K562 (cell line): ENCODE results near the gene KRTAP26-1. TPM values are rescaled to one million over a fixed set of nuclear protein-coding genes. Genes with fewer than 3 reads are reported as not detected.

Experiments used
- ATAC-seq: fragments of 200-7000 bp; cut with Tn5 transposase; 3 replicates; pipeline ENCODE4 v1.9.1; 2020; ENCODE audit warnings: moderate library complexity
- BruUV-seq: library from RNA; stranded (reverse); fragments of 400-500 nt; replicated peaks from 2 replicates; lab custom pipeline; 2021; lab: Mats Ljungman, UMichigan
- CTCF ChIA-PET: fragments of 300-600 bp; formaldehyde crosslinking; extraction: SDS; loops from one replicate; lab custom pipeline; 2021; ENCODE audit warnings: low intra/inter-chr PET ratio; lab: Yijun Ruan, JAX
- POLR2A ChIA-PET: fragments of 300-600, 350-650 bp; sonication (Branson Sonifier 250); formaldehyde crosslinking; extraction: SDS; loops from one replicate; lab custom pipeline; 2021; ENCODE audit warnings: antibody characterized with exemption, inconsistent platforms; lab: Yijun Ruan, JAX
- DNase-seq, 4 experiments: peaks; one replicate each; pipeline versions ENCODE4 v3.0.0 to v3.0.0-alpha.2; 2011 to 2018; ENCODE audit warnings: low spot score in 3 of 4, mixed read lengths in 3 of 4; ENCODE audit errors: extremely low read depth in 1 of 4
- FAIRE-seq: peaks from 2 replicates; lab custom pipeline; 2011; peaks lifted over from hg19 to GRCh38; lab: Jason Lieb, UNC
- H2AFZ ChIP-seq: 2 replicates; pipeline ENCODE4 v1.6.0; 2011; ENCODE audit warnings: low read depth, low read length, control low read depth, inconsistent platforms
- H3K27ac ChIP-seq: fragments of 200-600 bp; 3 replicates; pipeline ENCODE4 v1.8.0; 2011; ENCODE audit warnings: low read depth, mild to moderate bottlenecking, control low read depth, inconsistent platforms, low read length, moderate library complexity, mixed read lengths; ENCODE audit errors: extremely low read depth
- H3K27me3 ChIP-seq, 2 experiments: fragments of 300-600 bp in 1 of 2; 2 replicates in 1 of 2; 3 replicates in 1 of 2; pipeline versions ENCODE4 v1.6.0 to v1.8.0; 2011; ENCODE audit warnings: inconsistent platforms in 2 of 2, low read length in 2 of 2, mild to moderate bottlenecking in 1 of 2, mixed read lengths in 1 of 2, moderate library complexity in 1 of 2; ENCODE audit not compliant: control insufficient read depth in 2 of 2, insufficient read depth in 2 of 2
- H3K36me3 ChIP-seq: fragments of 300-600 bp; 3 replicates; pipeline ENCODE4 v1.8.0; 2011; ENCODE audit warnings: mild to moderate bottlenecking, low read length, inconsistent platforms; ENCODE audit not compliant: control insufficient read depth, insufficient read depth
- H3K4me1 ChIP-seq, 2 experiments: fragments of 200-600 bp in 1 of 2; replicated peaks in 1 of 2; 2 replicates in 1 of 2; 3 replicates in 1 of 2; pipeline versions ENCODE4 v1.5.1 to v1.8.0; 2011; ENCODE audit warnings: inconsistent platforms in 2 of 2, low read length in 2 of 2, mild to moderate bottlenecking in 1 of 2, mixed read lengths in 1 of 2, moderate library complexity in 1 of 2; ENCODE audit not compliant: control insufficient read depth in 2 of 2, insufficient read depth in 2 of 2
- H3K4me2 ChIP-seq: 2 replicates; pipeline ENCODE4 v1.6.1; 2011; ENCODE audit warnings: low read length, control low read depth, inconsistent platforms, mixed read lengths; ENCODE audit not compliant: insufficient read depth
- H3K4me3 ChIP-seq: fragments of 200-600 bp; sonication (generic), shearing (Covaris generic); 2 replicates; pipeline ENCODE4 v1.5.1; 2016; ENCODE audit warnings: control low read depth, inconsistent platforms
- H3K79me2 ChIP-seq: fragments of 200-600 bp; 3 replicates; pipeline ENCODE4 v1.8.0; 2011; ENCODE audit warnings: low read length, inconsistent platforms; ENCODE audit not compliant: control insufficient read depth, insufficient read depth
- H3K9ac ChIP-seq, 2 experiments: 2 replicates each; pipeline versions ENCODE4 v1.6.0 to v1.6.1; 2011; ENCODE audit warnings: low read depth in 2 of 2, low read length in 2 of 2, control low read depth in 1 of 2, inconsistent platforms in 1 of 2, mild to moderate bottlenecking in 1 of 2, mixed read lengths in 1 of 2; ENCODE audit not compliant: insufficient read depth in 1 of 2
- H3K9me1 ChIP-seq: one replicate; pipeline ENCODE4 v1.6.0; 2011; ENCODE audit warnings: inconsistent platforms, mild to moderate bottlenecking, low read length, moderate library complexity; ENCODE audit not compliant: control insufficient read depth, insufficient read depth
- H3K9me3 ChIP-seq: replicated peaks from 2 replicates; pipeline ENCODE4 v1.5.1; 2011; ENCODE audit warnings: low read depth, low read length, inconsistent platforms; ENCODE audit not compliant: control insufficient read depth, insufficient read depth
- H4K20me1 ChIP-seq: replicated peaks from 2 replicates; pipeline ENCODE4 v1.6.1; 2011; ENCODE audit warnings: low read length, inconsistent platforms, mixed read lengths; ENCODE audit not compliant: control insufficient read depth, insufficient read depth
- BMI1 ChIP-seq: fragments of 150-350 bp; IDR thresholded peaks from 2 replicates; pipeline ENCODE4 v1.6.1; 2014; ENCODE audit warnings: low read length
- CREM ChIP-seq: IDR thresholded peaks from 2 replicates; pipeline ENCODE4 v1.6.1; 2014; ENCODE audit warnings: antibody characterized with exemption, low read depth
- DACH1 ChIP-seq: fragments of 450-650 bp; IDR thresholded peaks from 2 replicates; pipeline ENCODE4 v1.6.1; 2018; ENCODE audit not compliant: partially characterized antibody
- HDAC3 ChIP-seq: fragments of 450-650 bp; IDR thresholded peaks from 2 replicates; pipeline ENCODE4 v1.6.1; 2018; ENCODE audit warnings: borderline replicate concordance, mild to moderate bottlenecking, moderate library complexity; ENCODE audit not compliant: partially characterized antibody
- HLTF ChIP-seq: fragments of 450-650 bp; IDR thresholded peaks from 2 replicates; pipeline ENCODE4 v1.6.1; 2016
- KLF13 ChIP-seq: fragments of 450-650 bp; IDR thresholded peaks from 2 replicates; pipeline ENCODE4 v1.6.1; 2016; ENCODE audit warnings: missing genetic modification characterization, low read depth, mild to moderate bottlenecking, missing compliant biosample characterization, moderate library complexity, borderline replicate concordance
- RBM22 ChIP-seq: fragments of 200-400 bp; formaldehyde crosslinking; IDR thresholded peaks from 2 replicates; pipeline ENCODE4 v1.6.1; 2018; ENCODE audit warnings: low read length, low read depth; ENCODE audit not compliant: poor library complexity, severe bottlenecking
- WGBS: fragments of 100-300 bp; shearing (Covaris generic); methylation state at CpG from one replicate; pipeline ENCODE4 v1.1.6; 2016; ENCODE audit warnings: low coverage, mixed read lengths; ENCODE audit not compliant: insufficient coverage; ENCODE audit errors: missing lambda C conversion rate; 5-methylcytosine and 5-hydroxymethylcytosine counted together
- in situ Hi-C: fragments of 300-500 bp; cut with MboI; formaldehyde crosslinking; loops from 4 replicates; pipeline ENCODE4 v1.15.0; 2018; ENCODE audit warnings: inconsistent platforms, mixed read lengths
- intact Hi-C: fragments of 100-400 bp; cut with micrococcal nuclease; formaldehyde crosslinking; loops from 2 replicates; pipeline ENCODE4 v1.14.2; 2022
- polyA plus RNA-seq, 8 experiments: library from polyadenylated mRNA; depleted of rRNA in 4 of 8; stranded (reverse) in 5 of 8; unstranded in 3 of 8; fragments of >200 nt; fragmentation: Nextera tagmentation in 2 of 8; fragmentation: Illumina TruSeq in 1 of 8; extraction: Ambion mirVana in 2 of 8; extraction: Trizol in 1 of 8; gene quantifications; 2 replicates each; pipeline versions ENCODE4 v1.2.1 to v1.2.3, GENCODE V29; 2011 to 2014; ENCODE audit warnings: inconsistent platforms in 1 of 8, missing spikeins in 1 of 8
- total RNA-seq, 7 experiments: library from RNA; depleted of rRNA in 6 of 7; stranded (reverse); fragments of >200 nt in 6 of 7; fragmentation: Illumina TruSeq in 2 of 7; extraction: Trizol in 2 of 7; gene quantifications; 2 replicates each; pipeline versions ENCODE4 v1.2.1 to v1.2.3, GENCODE V29; 2011 to 2021; ENCODE audit warnings: low replicate concordance in 1 of 7
- TF ChIP-seq, protein P1 (sequence below): sonication (generic); formaldehyde crosslinking; IDR thresholded peaks from 2 replicates; pipeline ENCODE4 v1.8.0; 2022; ENCODE audit warnings: mild to moderate bottlenecking, missing genetic modification reagents
- TF ChIP-seq, protein P2 (sequence below): fragments of 450-650 bp; IDR thresholded peaks from 2 replicates; pipeline ENCODE4 v1.7.1; 2018; ENCODE audit warnings: mild to moderate bottlenecking, low read depth; ENCODE audit not compliant: partially characterized antibody
- TF ChIP-seq, protein P3 (sequence below): fragments of 250-450 bp; sonication (Bioruptor Pico); IDR thresholded peaks from 2 replicates; pipeline ENCODE4 v1.4.0; 2020

The KRTAP26-1 gene
- total and polyA plus RNA-seq, 9 of the 15 experiments (the other 6 are each of a cell fraction or from before 2014, with no cell fraction given): not detected

DNA sequence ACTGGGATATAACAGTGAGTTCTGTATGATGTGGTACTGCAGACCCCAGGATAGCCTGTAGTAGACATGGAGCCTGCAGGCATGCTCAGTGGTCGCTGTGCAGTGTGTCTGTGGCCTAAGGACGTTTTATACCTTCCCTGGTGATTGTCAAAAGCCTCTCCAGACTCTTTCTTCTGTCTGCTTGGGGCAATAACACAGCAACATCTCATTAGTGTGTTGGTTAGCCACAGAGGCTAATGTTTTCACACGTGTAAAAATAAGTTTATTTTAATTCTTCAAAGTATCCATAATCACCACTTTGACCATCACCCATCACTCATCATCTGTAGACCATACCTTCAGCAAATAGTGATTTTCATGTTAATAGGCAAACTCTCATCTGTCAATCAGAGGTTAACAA lies 37.3 kb downstream of the KRTAP26-1 start, which contains the start of gene KRTAP24-1:
Gene KRTAP24-1, minus strand, starts transcription at position 101 of the 400 bp plus-strand sequence. Its CDS starts 18 bp downstream, at position 83.
- H3K9me1 ChIP-seq: no peaks in the 10 kb centered on the region
- no peaks in the 10 kb centered on the region for H3K4me1 ChIP-seq
- in situ Hi-C loops: no loop called here
- intact Hi-C loops: no loop called here
- no peak within 1 kb of the TSS for H3K4me3 ChIP-seq
- H3K79me2 ChIP-seq: no peaks in the 10 kb centered on the region
- H3K9me3 ChIP-seq: no peaks in the 10 kb centered on the region
- DNase-seq: no peak
- no peak for ATAC-seq
- no peaks in the 10 kb centered on the region for H3K36me3 ChIP-seq
- BruUV-seq: no TSS peak
- ChIA-PET CTCF (no interaction called here), POLR2A (interaction anchor here (0.6 kb wide), 1 partner anchor 1493 kb away, joined by 3 read pairs; no protein-coding TSS in a partner anchor)
- H2AFZ ChIP-seq: no peak within 1 kb of the TSS
- WGBS: 2% methylated on average over 3 of the region's 3 CpGs
- H4K20me1 ChIP-seq: no peaks in the 10 kb centered on the region
- H3K9ac ChIP-seq: no peak within 1 kb of the TSS
- no peak within 1 kb of the TSS for H3K27ac ChIP-seq
- no peak for FAIRE-seq
- no peak within 1 kb of the TSS for H3K4me2 ChIP-seq
- no peaks in the 10 kb centered on the region for H3K27me3 ChIP-seq
- TF ChIP-seq HDAC3: no peak
- no peak for TF ChIP-seq CREM
- TF ChIP-seq, protein P1, sequence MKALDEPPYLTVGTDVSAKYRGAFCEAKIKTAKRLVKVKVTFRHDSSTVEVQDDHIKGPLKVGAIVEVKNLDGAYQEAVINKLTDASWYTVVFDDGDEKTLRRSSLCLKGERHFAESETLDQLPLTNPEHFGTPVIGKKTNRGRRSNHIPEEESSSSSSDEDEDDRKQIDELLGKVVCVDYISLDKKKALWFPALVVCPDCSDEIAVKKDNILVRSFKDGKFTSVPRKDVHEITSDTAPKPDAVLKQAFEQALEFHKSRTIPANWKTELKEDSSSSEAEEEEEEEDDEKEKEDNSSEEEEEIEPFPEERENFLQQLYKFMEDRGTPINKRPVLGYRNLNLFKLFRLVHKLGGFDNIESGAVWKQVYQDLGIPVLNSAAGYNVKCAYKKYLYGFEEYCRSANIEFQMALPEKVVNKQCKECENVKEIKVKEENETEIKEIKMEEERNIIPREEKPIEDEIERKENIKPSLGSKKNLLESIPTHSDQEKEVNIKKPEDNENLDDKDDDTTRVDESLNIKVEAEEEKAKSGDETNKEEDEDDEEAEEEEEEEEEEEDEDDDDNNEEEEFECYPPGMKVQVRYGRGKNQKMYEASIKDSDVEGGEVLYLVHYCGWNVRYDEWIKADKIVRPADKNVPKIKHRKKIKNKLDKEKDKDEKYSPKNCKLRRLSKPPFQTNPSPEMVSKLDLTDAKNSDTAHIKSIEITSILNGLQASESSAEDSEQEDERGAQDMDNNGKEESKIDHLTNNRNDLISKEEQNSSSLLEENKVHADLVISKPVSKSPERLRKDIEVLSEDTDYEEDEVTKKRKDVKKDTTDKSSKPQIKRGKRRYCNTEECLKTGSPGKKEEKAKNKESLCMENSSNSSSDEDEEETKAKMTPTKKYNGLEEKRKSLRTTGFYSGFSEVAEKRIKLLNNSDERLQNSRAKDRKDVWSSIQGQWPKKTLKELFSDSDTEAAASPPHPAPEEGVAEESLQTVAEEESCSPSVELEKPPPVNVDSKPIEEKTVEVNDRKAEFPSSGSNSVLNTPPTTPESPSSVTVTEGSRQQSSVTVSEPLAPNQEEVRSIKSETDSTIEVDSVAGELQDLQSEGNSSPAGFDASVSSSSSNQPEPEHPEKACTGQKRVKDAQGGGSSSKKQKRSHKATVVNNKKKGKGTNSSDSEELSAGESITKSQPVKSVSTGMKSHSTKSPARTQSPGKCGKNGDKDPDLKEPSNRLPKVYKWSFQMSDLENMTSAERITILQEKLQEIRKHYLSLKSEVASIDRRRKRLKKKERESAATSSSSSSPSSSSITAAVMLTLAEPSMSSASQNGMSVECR (CRISPR knock-in tag): no peak
- TF ChIP-seq BMI1: no peak
- TF ChIP-seq, protein P2, sequence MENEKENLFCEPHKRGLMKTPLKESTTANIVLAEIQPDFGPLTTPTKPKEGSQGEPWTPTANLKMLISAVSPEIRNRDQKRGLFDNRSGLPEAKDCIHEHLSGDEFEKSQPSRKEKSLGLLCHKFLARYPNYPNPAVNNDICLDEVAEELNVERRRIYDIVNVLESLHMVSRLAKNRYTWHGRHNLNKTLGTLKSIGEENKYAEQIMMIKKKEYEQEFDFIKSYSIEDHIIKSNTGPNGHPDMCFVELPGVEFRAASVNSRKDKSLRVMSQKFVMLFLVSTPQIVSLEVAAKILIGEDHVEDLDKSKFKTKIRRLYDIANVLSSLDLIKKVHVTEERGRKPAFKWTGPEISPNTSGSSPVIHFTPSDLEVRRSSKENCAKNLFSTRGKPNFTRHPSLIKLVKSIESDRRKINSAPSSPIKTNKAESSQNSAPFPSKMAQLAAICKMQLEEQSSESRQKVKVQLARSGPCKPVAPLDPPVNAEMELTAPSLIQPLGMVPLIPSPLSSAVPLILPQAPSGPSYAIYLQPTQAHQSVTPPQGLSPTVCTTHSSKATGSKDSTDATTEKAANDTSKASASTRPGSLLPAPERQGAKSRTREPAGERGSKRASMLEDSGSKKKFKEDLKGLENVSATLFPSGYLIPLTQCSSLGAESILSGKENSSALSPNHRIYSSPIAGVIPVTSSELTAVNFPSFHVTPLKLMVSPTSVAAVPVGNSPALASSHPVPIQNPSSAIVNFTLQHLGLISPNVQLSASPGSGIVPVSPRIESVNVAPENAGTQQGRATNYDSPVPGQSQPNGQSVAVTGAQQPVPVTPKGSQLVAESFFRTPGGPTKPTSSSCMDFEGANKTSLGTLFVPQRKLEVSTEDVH: no peak
- no peak for TF ChIP-seq KLF13 (tag)
- TF ChIP-seq HLTF: no peak
- TF ChIP-seq, protein P3, sequence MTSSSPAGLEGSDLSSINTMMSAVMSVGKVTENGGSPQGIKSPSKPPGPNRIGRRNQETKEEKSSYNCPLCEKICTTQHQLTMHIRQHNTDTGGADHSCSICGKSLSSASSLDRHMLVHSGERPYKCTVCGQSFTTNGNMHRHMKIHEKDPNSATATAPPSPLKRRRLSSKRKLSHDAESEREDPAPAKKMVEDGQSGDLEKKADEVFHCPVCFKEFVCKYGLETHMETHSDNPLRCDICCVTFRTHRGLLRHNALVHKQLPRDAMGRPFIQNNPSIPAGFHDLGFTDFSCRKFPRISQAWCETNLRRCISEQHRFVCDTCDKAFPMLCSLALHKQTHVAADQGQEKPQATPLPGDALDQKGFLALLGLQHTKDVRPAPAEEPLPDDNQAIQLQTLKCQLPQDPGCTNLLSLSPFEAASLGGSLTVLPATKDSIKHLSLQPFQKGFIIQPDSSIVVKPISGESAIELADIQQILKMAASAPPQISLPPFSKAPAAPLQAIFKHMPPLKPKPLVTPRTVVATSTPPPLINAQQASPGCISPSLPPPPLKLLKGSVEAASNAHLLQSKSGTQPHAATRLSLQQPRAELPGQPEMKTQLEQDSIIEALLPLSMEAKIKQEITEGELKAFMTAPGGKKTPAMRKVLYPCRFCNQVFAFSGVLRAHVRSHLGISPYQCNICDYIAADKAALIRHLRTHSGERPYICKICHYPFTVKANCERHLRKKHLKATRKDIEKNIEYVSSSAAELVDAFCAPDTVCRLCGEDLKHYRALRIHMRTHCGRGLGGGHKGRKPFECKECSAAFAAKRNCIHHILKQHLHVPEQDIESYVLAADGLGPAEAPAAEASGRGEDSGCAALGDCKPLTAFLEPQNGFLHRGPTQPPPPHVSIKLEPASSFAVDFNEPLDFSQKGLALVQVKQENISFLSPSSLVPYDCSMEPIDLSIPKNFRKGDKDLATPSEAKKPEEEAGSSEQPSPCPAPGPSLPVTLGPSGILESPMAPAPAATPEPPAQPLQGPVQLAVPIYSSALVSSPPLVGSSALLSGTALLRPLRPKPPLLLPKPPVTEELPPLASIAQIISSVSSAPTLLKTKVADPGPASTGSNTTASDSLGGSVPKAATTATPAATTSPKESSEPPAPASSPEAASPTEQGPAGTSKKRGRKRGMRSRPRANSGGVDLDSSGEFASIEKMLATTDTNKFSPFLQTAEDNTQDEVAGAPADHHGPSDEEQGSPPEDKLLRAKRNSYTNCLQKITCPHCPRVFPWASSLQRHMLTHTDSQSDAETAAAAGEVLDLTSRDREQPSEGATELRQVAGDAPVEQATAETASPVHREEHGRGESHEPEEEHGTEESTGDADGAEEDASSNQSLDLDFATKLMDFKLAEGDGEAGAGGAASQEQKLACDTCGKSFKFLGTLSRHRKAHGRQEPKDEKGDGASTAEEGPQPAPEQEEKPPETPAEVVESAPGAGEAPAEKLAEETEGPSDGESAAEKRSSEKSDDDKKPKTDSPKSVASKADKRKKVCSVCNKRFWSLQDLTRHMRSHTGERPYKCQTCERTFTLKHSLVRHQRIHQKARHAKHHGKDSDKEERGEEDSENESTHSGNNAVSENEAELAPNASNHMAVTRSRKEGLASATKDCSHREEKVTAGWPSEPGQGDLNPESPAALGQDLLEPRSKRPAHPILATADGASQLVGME (CRISPR knock-in tag): no peak
- no peak for TF ChIP-seq RBM22
- TF ChIP-seq DACH1: no peak
